ENCODE results near the gene CASP14.

DNA sequence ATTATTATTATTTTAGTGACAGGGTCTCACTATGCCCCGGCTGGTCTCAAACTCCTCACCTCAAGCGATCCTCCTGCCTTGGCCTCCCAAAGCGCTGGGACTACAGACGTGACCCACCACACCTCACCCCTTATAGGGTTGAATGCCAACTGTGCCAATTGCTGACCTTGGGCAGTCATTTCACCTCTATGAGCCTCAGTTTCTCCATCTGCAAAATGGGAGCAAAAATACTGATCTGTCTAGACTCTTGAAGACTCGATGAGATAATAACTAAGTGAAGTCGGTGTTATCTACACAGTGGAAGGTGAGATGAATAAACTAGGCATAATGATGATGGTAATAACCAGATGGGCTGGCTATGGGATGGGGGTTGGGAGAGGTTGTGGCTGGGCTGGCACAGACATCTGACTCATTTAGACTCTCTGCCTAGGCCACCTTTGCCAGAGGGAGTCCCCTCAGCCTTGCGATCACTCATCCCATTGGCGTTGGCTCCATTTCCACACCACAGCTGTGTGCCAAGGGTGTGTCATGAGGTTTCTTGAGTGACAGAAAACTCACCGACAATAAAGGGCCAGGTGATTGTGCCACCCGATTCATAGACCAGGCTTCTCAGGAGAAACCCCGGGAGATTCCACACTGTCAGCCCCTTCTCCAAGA, at the start of gene CASP14:
- TF ChIP-seq, protein P1, sequence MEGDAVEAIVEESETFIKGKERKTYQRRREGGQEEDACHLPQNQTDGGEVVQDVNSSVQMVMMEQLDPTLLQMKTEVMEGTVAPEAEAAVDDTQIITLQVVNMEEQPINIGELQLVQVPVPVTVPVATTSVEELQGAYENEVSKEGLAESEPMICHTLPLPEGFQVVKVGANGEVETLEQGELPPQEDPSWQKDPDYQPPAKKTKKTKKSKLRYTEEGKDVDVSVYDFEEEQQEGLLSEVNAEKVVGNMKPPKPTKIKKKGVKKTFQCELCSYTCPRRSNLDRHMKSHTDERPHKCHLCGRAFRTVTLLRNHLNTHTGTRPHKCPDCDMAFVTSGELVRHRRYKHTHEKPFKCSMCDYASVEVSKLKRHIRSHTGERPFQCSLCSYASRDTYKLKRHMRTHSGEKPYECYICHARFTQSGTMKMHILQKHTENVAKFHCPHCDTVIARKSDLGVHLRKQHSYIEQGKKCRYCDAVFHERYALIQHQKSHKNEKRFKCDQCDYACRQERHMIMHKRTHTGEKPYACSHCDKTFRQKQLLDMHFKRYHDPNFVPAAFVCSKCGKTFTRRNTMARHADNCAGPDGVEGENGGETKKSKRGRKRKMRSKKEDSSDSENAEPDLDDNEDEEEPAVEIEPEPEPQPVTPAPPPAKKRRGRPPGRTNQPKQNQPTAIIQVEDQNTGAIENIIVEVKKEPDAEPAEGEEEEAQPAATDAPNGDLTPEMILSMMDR (IDR thresholded peaks at IDR 0.05), result no peak
- TF ChIP-seq POLR2A (IDR thresholded peaks at IDR 0.05), result no peak

Measured in lower leg skin (tissue), 3 donors.